Measurements from ENCODE around the gene ENDOV. TPM values are rescaled to one million over a fixed set of nuclear protein-coding genes. Genes with fewer than 3 reads are reported as not detected.
A peak's percentile ranks its signal among the peaks of the same experiment; 100 is the strongest.

The ENDOV gene
- total and polyA plus RNA-seq, 2 of the 13 experiments (the other 11 are each of a cell fraction or from before 2014, with no cell fraction given), result 15.1 to 17.1 TPM

GRCh38 chr17:80454557-80455335 lies 39.8 kb downstream of the ENDOV start (continued):
- TF ChIP-seq ZNF512 (CRISPR knock-in tag; IDR thresholded peaks at IDR 0.05) (no peak), ZNF101 (CRISPR knock-in tag; IDR thresholded peaks at IDR 0.05; ENCODE audit: borderline replicate concordance, low read depth) (peak; percentile 29; the same call in 1 of the 2 replicates), PAXIP1 (CRISPR knock-in tag; conservative IDR thresholded peaks at IDR 0.05) (peak; percentile 50), NCOA1 (CRISPR knock-in tag; IDR thresholded peaks at IDR 0.05) (no peak; the same call in none of the 2 replicates), ZNF570 (CRISPR knock-in tag; IDR thresholded peaks at IDR 0.05; ENCODE audit: borderline replicate concordance) (peak; percentile 94; the same call in 1 of the 2 replicates), NBN (conservative IDR thresholded peaks at IDR 0.05) (no peak), MBD4 (IDR thresholded peaks at IDR 0.05; ENCODE audit: borderline replicate concordance, low read length) (no peak), RXRA (CRISPR knock-in tag; IDR thresholded peaks at IDR 0.05) (peak; percentile 80), ZNF883 (CRISPR knock-in tag; IDR thresholded peaks at IDR 0.05; ENCODE audit: not compliant biosample characterization) (peak; percentile 96), TARDBP (CRISPR knock-in tag; IDR thresholded peaks at IDR 0.05) (peak; percentile 86), ATF2 (CRISPR knock-in tag; IDR thresholded peaks at IDR 0.05) (no peak; the same call in 1 of the 2 replicates), TAF1 (CRISPR knock-in tag; IDR thresholded peaks at IDR 0.05) (peak; percentile 86), TBP (CRISPR knock-in tag; IDR thresholded peaks at IDR 0.05) (no peak), TRIM22 (IDR thresholded peaks at IDR 0.05) (no peak), MED8 (CRISPR knock-in tag; IDR thresholded peaks at IDR 0.05; ENCODE audit: insufficient replicate concordance) (peak; percentile 91), MBNL3 (CRISPR knock-in tag; conservative IDR thresholded peaks at IDR 0.05) (no peak), ZNF629 (CRISPR knock-in tag; conservative IDR thresholded peaks at IDR 0.05) (peak; percentile 46; the same call in 1 of the 2 replicates), SAP130 (CRISPR knock-in tag; IDR thresholded peaks at IDR 0.05; ENCODE audit: low read depth) (peak; percentile 74), ARNT (IDR thresholded peaks at IDR 0.05) (no peak), MYPOP (CRISPR knock-in tag; IDR thresholded peaks at IDR 0.05) (peak; percentile 85; the same call in 1 of the 2 replicates)
